Duodenal mucosa (tissue), 2 donors: Measurements from ENCODE around the gene PDE8A.

Source experiments
- H3K27ac ChIP-seq: one replicate; pipeline ENCODE4 v1.7.0; 2013; ENCODE audit warnings: low read depth, low read length
- H3K27me3 ChIP-seq, 2 donors: one replicate each; pipeline ENCODE4 v1.7.0; 2013; ENCODE audit warnings: low read length in 2 of 2, control low read depth in 1 of 2; ENCODE audit not compliant: insufficient read depth in 2 of 2, control insufficient read depth in 1 of 2
- H3K36me3 ChIP-seq, 2 donors: one replicate each; pipeline ENCODE4 v1.7.0; 2013; ENCODE audit warnings: low read length in 2 of 2, control low read depth in 1 of 2; ENCODE audit not compliant: insufficient read depth in 2 of 2, control insufficient read depth in 1 of 2
- H3K4me1 ChIP-seq, 2 donors: one replicate each; pipeline ENCODE4 v1.7.0; 2013; ENCODE audit warnings: low read length in 2 of 2, control low read depth in 1 of 2; ENCODE audit not compliant: insufficient read depth in 2 of 2, control insufficient read depth in 1 of 2
- H3K4me3 ChIP-seq, 2 donors: one replicate each; pipeline ENCODE4 v1.7.0; 2013; ENCODE audit warnings: low read length in 2 of 2, low read depth in 1 of 2
- H3K9ac ChIP-seq, 2 donors: one replicate each; pipeline ENCODE4 v1.7.0; 2013; ENCODE audit warnings: low read length in 2 of 2, low read depth in 1 of 2
- H3K9me3 ChIP-seq, 2 donors: one replicate each; pipeline ENCODE4 v1.7.0; 2013; ENCODE audit warnings: low read length in 2 of 2, control low read depth in 1 of 2; ENCODE audit not compliant: control insufficient read depth in 1 of 2

The PDE8A gene

GRCh38 chr15:84960391-84961113, 21.1 kb upstream of the PDE8A start:
- Histone ChIP-seq H3K9me3 (no peaks in the 10 kb centered on the region), H3K36me3 (no peaks in the 10 kb centered on the region), H3K4me1 (peaks cover 0 to 2% of the 10 kb centered on the region in 2 donors), H3K4me3 (no peak overlapping the region), H3K9ac (no peak overlapping the region), H3K27me3 (no peaks in the 10 kb centered on the region), H3K27ac (no peak overlapping the region)

- Histone ChIP-seq H3K27ac (no peak overlapping the region), H3K9ac (no peak overlapping the region), H3K36me3 (no peaks in the 10 kb centered on the region), H3K27me3 (no peaks in the 10 kb centered on the region), H3K9me3 (no peaks in the 10 kb centered on the region), H3K4me1 (no peaks in the 10 kb centered on the region), H3K4me3 (no peak overlapping the region)
These were observed 20.6 kb upstream of the PDE8A start for GRCh38 chr15:84961114-84961452.

DNA sequence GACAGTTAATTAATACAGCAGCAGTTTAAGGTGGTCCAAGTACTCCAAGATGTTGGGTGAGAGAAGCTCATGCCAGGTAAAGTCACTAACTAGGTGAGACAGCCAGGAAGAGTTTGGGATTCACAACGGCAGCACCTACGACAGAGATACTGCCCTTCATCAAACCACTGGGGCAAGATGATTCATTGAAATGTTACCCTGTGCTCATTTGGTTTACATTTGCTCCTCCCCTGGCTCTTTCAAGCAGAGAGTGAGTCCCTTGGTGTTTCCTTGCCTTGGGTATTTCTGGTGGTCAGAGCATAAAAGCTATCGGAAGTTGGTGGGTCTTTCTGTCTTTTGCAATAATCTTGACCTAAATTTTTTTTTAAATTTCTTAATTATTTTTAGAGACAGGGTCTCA, 19.9 kb upstream of the PDE8A start:
- Histone ChIP-seq H3K4me1 (no peaks in the 10 kb centered on the region), H3K27me3 (no peaks in the 10 kb centered on the region), H3K27ac (no peak overlapping the region), H3K9ac (no peak overlapping the region), H3K36me3 (no peaks in the 10 kb centered on the region), H3K9me3 (no peaks in the 10 kb centered on the region), H3K4me3 (no peak overlapping the region)

DNA sequence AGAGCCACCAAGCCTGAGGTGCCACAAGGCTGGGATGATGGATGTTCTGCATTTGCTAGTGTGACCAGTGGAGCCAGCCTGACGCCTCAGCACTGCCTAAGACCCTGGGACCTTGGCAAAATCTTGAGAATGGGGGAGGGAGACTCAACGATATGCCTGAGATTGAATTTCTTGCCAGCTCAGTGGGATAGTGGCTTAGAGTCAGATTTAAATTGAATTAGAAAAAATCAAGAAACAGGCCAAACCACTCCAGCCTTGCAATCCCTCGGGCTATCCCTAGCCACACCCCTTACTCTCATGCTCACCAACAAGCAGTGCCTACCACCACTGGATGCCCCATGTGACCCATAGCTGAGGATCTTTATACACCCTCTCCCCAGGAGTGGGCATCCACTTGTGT, 18.7 kb upstream of the PDE8A start:
- Histone ChIP-seq H3K9me3 (no peaks in the 10 kb centered on the region), H3K27ac (no peak overlapping the region)

DNA sequence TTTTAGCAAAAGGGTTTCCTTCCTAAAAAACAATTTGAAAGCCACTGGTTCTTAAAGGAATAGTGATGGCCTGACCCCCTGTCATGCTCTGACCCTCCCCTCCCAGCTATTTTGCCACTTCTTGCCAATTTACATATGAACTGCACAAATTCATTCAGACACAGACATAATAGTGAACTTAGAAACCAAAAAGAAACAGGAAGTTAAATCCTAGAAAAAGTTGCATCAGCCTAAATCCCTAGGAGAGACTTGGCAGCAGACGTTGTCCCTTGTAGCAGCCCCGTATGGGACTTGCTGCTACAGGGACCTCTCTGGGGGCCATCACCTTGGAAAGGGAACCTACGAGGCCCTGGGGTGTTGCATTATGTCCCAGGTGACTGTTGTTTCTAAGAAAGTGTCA, 14.3 kb upstream of the PDE8A start:
- H3K4me1 ChIP-seq, result no peaks in the 10 kb centered on the region
- H3K36me3 ChIP-seq, result no peaks in the 10 kb centered on the region
- no peak overlapping the region for H3K9ac ChIP-seq
- no peak overlapping the region for H3K27ac ChIP-seq
- H3K27me3 ChIP-seq, result no peaks in the 10 kb centered on the region
- no peaks in the 10 kb centered on the region for H3K9me3 ChIP-seq
- no peak overlapping the region for H3K4me3 ChIP-seq

More for the DNA sequence above, 18.7 kb upstream of the PDE8A start:
- H3K9ac ChIP-seq, result no peak overlapping the region
- no peaks in the 10 kb centered on the region for H3K36me3 ChIP-seq
- no peaks in the 10 kb centered on the region for H3K27me3 ChIP-seq
- no peak overlapping the region for H3K4me3 ChIP-seq
- H3K4me1 ChIP-seq, result no peaks in the 10 kb centered on the region

DNA sequence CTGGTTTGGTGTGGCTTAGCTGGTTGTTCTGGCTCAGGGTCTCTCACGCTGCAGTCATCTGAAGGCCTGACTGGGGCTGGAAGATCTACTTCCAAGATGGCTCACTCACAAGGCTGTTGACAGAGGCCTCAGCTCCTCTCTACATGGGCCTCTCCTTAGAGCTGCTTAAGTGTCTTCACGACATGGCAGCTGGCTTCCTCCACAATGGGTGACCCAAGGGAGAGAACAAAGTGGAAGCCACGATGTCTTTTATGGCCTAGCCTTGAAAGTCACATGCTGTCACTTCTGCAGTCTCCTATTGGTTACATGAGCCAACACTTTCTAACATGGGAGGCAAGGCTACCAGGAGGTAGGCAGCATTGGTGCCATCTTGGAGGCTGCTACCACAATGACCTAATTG, 13.4 kb upstream of the PDE8A start:
- Histone ChIP-seq H3K27me3 (no peaks in the 10 kb centered on the region), H3K27ac (no peak overlapping the region), H3K9me3 (no peaks in the 10 kb centered on the region), H3K4me1 (no peaks in the 10 kb centered on the region), H3K9ac (no peak overlapping the region), H3K36me3 (no peaks in the 10 kb centered on the region), H3K4me3 (no peak overlapping the region)

DNA sequence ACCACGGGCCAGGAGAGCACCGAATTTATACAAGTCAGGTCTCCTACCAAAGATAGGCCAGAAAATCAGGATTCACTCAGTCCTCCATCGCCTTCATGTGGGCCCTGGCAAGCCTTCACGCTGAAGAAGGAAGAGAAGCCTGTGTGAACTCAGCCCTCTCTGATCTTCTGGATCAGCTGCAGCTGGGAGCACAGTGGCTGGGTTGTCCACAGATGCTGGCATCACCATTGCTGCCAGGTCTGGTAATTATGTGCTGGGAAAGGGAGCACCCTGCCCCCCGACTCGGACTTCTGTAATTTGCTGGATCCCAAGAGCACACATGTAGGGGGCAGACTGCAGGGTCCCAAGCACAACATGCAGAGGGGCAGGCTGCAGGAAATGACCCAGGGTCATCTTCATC, 12.4 kb upstream of the PDE8A start:
- Histone ChIP-seq H3K4me3 (no peak overlapping the region), H3K27me3 (no peaks in the 10 kb centered on the region), H3K36me3 (no peaks in the 10 kb centered on the region), H3K9me3 (no peaks in the 10 kb centered on the region), H3K4me1 (no peaks in the 10 kb centered on the region), H3K9ac (no peak overlapping the region), H3K27ac (no peak overlapping the region)

DNA sequence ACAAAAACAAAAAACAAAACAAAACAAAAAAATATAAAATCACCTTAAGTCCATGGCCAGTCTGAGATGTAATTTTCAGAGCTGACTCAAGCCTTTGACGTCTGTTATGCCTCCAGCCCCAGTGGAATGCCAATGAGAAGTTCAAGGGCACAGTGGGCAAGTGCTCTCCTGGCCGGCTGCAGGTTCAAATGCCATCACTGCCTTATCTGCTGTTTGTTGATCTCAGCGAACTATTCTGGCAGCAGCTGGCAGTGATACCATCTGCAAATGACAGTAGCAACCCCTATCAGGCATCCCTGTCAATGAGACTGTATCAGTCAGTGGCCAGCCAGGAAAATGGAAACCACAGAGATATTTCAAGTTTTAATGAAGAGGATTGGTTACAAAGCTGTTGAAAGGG, 10.8 kb upstream of the PDE8A start:
- Histone ChIP-seq H3K36me3 (no peaks in the 10 kb centered on the region), H3K27me3 (no peaks in the 10 kb centered on the region), H3K4me1 (no peaks in the 10 kb centered on the region), H3K4me3 (no peak overlapping the region), H3K27ac (no peak overlapping the region), H3K9me3 (no peaks in the 10 kb centered on the region), H3K9ac (no peak overlapping the region)

DNA sequence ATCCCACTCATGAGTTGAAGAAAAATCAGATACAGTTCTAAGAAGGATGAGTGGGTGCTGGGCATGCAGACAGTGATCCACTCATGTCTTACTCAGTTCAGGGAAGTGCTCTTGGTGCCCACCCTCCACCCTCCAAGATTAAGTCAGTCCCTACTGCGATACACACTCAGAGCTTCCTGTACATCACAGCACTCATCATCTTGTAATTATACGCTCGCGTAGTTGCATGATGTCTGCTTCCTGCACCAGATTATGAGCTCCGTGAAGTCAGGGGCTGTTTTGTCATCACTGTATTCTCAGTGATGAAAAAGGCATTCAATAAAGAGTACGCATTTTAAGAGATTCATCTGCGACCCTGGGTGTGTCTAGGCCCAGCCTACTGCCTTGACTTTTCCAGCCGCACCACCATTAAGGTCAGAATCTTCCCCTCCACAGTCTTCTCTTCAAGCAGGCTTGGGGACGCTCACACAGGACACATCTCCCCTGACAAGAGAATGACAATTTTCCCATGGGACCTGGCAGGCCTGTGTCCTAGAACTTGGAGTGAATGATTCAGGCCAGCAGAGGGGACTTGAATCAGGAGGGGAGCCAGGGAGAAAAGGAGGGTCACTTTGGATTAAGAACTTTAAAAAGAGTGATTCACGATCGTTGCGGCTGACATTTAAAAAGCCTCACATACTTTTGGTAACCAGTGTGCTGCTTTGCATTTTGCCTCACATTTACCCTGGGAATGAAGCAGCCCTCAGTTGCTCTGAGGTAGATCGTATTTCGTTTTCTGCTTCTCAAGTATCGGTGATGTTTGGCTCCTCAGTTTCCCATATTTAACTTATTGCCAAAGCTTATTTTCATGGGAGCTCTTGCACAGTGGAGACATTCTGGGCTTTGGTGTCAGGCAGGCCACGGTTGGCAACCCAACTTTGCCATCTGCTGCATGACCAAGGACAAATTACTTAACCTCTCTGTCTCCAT, 7.9 kb upstream of the PDE8A start:
- no peak overlapping the region for H3K27ac ChIP-seq
- peaks cover 0 to 3% of the 10 kb centered on the region in 2 donors for H3K4me1 ChIP-seq
- no peaks in the 10 kb centered on the region for H3K9me3 ChIP-seq
- no peaks in the 10 kb centered on the region for H3K27me3 ChIP-seq
- no peaks in the 10 kb centered on the region for H3K36me3 ChIP-seq
- H3K9ac ChIP-seq, result no peak overlapping the region
- no peak overlapping the region for H3K4me3 ChIP-seq

DNA sequence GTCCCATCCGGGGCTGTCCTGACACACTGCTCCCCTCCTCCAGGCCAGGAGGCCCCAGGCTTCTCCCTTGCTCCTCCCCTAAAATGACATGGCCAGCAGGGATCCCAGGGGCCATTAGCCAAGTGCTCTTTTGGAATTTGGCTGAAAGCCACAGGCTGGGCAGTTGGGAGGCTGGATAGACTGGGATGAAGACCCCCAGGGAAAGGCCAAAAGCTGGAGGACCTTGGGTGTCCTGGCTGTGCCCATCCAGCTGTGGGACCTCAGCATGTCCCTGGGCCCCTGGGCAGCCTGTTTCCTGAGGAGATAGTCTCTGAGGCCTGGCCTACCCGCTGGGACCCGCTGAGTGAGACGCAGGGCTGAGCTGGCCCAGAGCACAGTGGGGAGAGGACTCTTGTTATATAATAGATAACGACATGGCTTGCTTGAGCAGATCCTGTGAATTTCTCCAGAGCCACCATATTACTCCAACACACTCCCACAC, 5.7 kb upstream of the PDE8A start:
- Histone ChIP-seq H3K36me3 (no peaks in the 10 kb centered on the region), H3K9me3 (no peaks in the 10 kb centered on the region), H3K4me1 (peaks cover 7 to 13% of the 10 kb centered on the region in 2 donors), H3K27ac (no peak overlapping the region), H3K27me3 (no peaks in the 10 kb centered on the region), H3K4me3 (no peak overlapping the region), H3K9ac (no peak overlapping the region)
